Karpas-422 (cell line): ENCODE measurements around the gene H1-8. TPM values are rescaled to one million over a fixed set of nuclear protein-coding genes. Genes with fewer than 3 reads are reported as not detected.

Experiments used
- DNase-seq: peaks from one replicate; pipeline ENCODE4 v3.0.0-alpha.2; 2015
- H2AFZ ChIP-seq: fragments of 200-600 bp; sonication (generic); 2 replicates; pipeline ENCODE4 v1.6.1; 2014; ENCODE audit warnings: antibody characterized with exemption, low read length, mixed read lengths
- H3K27ac ChIP-seq: fragments of 200-600 bp; sonication (generic); 2 replicates; pipeline ENCODE4 v1.5.1; 2014; ENCODE audit warnings: mild to moderate bottlenecking, low read length, moderate library complexity
- H3K27me3 ChIP-seq: fragments of 200-600 bp; sonication (generic); 2 replicates; pipeline ENCODE4 v1.6.1; 2014; ENCODE audit warnings: low read length, mixed read lengths
- H3K36me3 ChIP-seq: fragments of 200-600 bp; sonication (generic); 2 replicates; pipeline ENCODE4 v1.6.1; 2014; ENCODE audit warnings: low read length, mixed read lengths; ENCODE audit not compliant: insufficient read depth
- H3K4me1 ChIP-seq: fragments of 200-600 bp; sonication (generic); 2 replicates; pipeline ENCODE4 v1.6.1; 2014; ENCODE audit warnings: mild to moderate bottlenecking, low read length, mixed read lengths
- H3K4me2 ChIP-seq: fragments of 200-600 bp; sonication (generic); 2 replicates; pipeline ENCODE4 v1.6.1; 2014; ENCODE audit warnings: low read length, low read depth, mild to moderate bottlenecking; ENCODE audit not compliant: poor library complexity, severe bottlenecking
- H3K4me3 ChIP-seq: fragments of 200-600 bp; sonication (generic); 2 replicates; pipeline ENCODE4 v1.5.1; 2014; ENCODE audit warnings: mild to moderate bottlenecking, antibody characterized with exemption, low read length, mixed read lengths
- H3K79me2 ChIP-seq: fragments of 200-600 bp; sonication (generic); 2 replicates; pipeline ENCODE4 v1.6.1; 2014; ENCODE audit warnings: mild to moderate bottlenecking, low read length, mixed read lengths
- H3K9ac ChIP-seq: fragments of 200-600 bp; sonication (generic); 2 replicates; pipeline ENCODE4 v1.6.0; 2014; ENCODE audit warnings: low read length
- H3K9me2 ChIP-seq: fragments of 200-600 bp; sonication (generic), shearing (Covaris generic); replicated peaks from 2 replicates; pipeline ENCODE4 v1.6.0; 2014; ENCODE audit warnings: mild to moderate bottlenecking, low read length, moderate library complexity; ENCODE audit not compliant: insufficient read depth
- H3K9me3 ChIP-seq: fragments of 300-700, 200-600 bp; sonication (generic); 2 replicates; pipeline ENCODE4 v1.6.1; 2014; ENCODE audit warnings: low read length, mixed read lengths
- H4K20me1 ChIP-seq: fragments of 200-600 bp; sonication (generic); 2 replicates; pipeline ENCODE4 v1.6.1; 2014; ENCODE audit warnings: mild to moderate bottlenecking, antibody characterized with exemption, low read length, low read depth; ENCODE audit not compliant: insufficient read depth
- total RNA-seq: library from RNA; depleted of rRNA; stranded (reverse); fragments of >200 nt; shearing (Covaris generic); gene quantifications from 2 replicates; pipeline ENCODE4 v1.2.3, GENCODE V29; 2014; ENCODE audit warnings: low replicate concordance

Gene H1-8
- total RNA-seq, 1 experiment from 2014 or later, result not detected

DNA sequence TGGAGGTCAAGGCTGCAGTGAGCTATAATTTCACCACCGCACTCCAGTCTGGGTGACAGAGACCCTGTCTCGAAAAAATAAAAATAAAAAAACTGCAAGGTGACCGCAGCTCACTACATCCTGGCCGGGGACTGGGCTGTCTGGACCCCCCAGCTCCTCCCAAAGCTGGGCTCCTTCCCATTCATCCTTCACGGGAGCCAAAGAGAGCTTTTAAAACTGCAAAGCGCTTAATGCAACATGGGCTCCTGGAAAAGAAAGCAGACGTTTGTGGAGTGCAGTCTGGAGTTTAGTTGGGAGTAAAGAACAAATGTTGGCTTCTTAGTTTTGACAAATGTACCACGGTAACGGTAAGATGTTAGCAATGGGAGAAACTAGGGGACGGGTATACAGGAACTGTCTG lies 51.4 kb downstream of the H1-8 start:
- no peaks in the 10 kb centered on the region; the same call in 1 of the 2 replicates for H4K20me1 ChIP-seq
- H3K27me3 ChIP-seq, result no peaks in the 10 kb centered on the region
- H3K9me3 ChIP-seq, result no peaks in the 10 kb centered on the region
- DNase-seq, result no peak
- H2AFZ ChIP-seq, result no peak overlapping the region
- no peaks in the 10 kb centered on the region for H3K79me2 ChIP-seq
- H3K4me2 ChIP-seq, result no peak overlapping the region
- H3K4me3 ChIP-seq, result no peak overlapping the region
- H3K36me3 ChIP-seq, result no peaks in the 10 kb centered on the region
- no peak overlapping the region for H3K27ac ChIP-seq
- no peak overlapping the region for H3K9ac ChIP-seq
- H3K9me2 ChIP-seq, result no peaks in the 10 kb centered on the region
- peaks cover 12% of the 10 kb centered on the region; the same call in 1 of the 2 replicates for H3K4me1 ChIP-seq

GRCh38 chr3:129594907-129595390 lies 52.0 kb downstream of the H1-8 start:
- DNase-seq, result no peak
- Histone ChIP-seq H2AFZ (no peak overlapping the region), H3K9me2 (no peaks in the 10 kb centered on the region), H3K36me3 (no peaks in the 10 kb centered on the region), H3K4me1 (peaks cover 12% of the 10 kb centered on the region; the same call in 1 of the 2 replicates), H4K20me1 (no peaks in the 10 kb centered on the region; the same call in 1 of the 2 replicates), H3K9me3 (no peaks in the 10 kb centered on the region), H3K4me2 (no peak overlapping the region), H3K9ac (no peak overlapping the region), H3K79me2 (no peaks in the 10 kb centered on the region), H3K27me3 (no peaks in the 10 kb centered on the region), H3K27ac (no peak overlapping the region), H3K4me3 (no peak overlapping the region)

DNA sequence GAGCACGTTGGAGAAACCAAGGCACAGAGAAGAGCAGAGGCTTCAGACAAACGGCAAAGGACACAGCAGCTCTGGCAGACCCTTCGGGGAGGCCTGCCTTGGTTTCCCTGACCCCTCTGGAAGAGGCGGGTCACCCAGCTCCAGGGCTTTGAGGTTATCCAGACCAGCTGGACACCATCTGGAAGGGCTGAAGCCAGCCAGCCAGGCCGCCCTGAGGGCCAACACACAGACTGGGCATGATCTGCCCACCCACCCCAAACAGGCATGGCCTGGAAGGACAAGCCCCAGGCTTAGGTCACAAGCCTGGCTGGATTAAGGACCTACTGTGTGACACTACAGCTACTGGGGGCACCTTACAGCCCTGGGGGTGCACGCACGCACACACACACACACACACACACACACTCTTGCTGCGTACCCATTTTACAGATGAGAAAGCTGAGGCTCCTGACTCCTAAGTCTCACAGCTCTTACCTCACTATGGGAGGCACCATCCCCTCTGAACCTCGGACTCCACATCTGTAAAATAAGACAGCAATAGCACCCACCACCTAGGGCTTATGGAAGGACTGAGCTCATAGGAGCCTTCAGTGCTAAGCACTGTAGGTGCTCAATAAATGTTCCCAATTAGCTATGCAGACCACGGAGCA lies 52.7 kb downstream of the H1-8 start:
- no peak for DNase-seq
- Histone ChIP-seq H3K9ac (no peak overlapping the region), H3K9me3 (no peaks in the 10 kb centered on the region), H4K20me1 (no peaks in the 10 kb centered on the region; the same call in 1 of the 2 replicates), H2AFZ (no peak overlapping the region), H3K4me1 (peaks cover 12% of the 10 kb centered on the region; the same call in 1 of the 2 replicates), H3K27me3 (no peaks in the 10 kb centered on the region), H3K9me2 (no peaks in the 10 kb centered on the region), H3K27ac (no peak overlapping the region), H3K4me2 (no peak overlapping the region), H3K4me3 (no peak overlapping the region), H3K79me2 (no peaks in the 10 kb centered on the region), H3K36me3 (no peaks in the 10 kb centered on the region)

- Histone ChIP-seq H3K4me2 (no peak overlapping the region), H3K9ac (no peak overlapping the region), H3K9me3 (no peaks in the 10 kb centered on the region), H3K27ac (no peak overlapping the region), H3K27me3 (no peaks in the 10 kb centered on the region), H3K36me3 (no peaks in the 10 kb centered on the region), H3K79me2 (no peaks in the 10 kb centered on the region), H3K4me1 (peaks cover 12% of the 10 kb centered on the region; the same call in 1 of the 2 replicates), H3K9me2 (no peaks in the 10 kb centered on the region), H2AFZ (no peak overlapping the region), H4K20me1 (no peaks in the 10 kb centered on the region; the same call in 1 of the 2 replicates), H3K4me3 (no peak overlapping the region)
- no peak for DNase-seq
Observed at GRCh38 chr3:129596194-129597086, 53.5 kb downstream of the H1-8 start.

GRCh38 chr3:129597087-129597999 lies 54.4 kb downstream of the H1-8 start:
- no peak overlapping the region for H2AFZ ChIP-seq
- no peaks in the 10 kb centered on the region for H3K27me3 ChIP-seq
- H3K9me2 ChIP-seq, result no peaks in the 10 kb centered on the region
- no peaks in the 10 kb centered on the region for H3K9me3 ChIP-seq
- no peak overlapping the region for H3K27ac ChIP-seq
- H3K4me1 ChIP-seq, result peaks cover 5% of the 10 kb centered on the region; the same call in 1 of the 2 replicates
- no peak for DNase-seq
- 0 out of 2 replicates have a peak, but pooled peaks cover 2% of the 10 kb centered on the region for H4K20me1 ChIP-seq
- H3K4me3 ChIP-seq, result no peak overlapping the region
- no peaks in the 10 kb centered on the region for H3K79me2 ChIP-seq
- H3K9ac ChIP-seq, result no peak overlapping the region
- no peak overlapping the region for H3K4me2 ChIP-seq
- H3K36me3 ChIP-seq, result no peaks in the 10 kb centered on the region

- Histone ChIP-seq H3K79me2 (no peaks in the 10 kb centered on the region), H2AFZ (no peak overlapping the region), H4K20me1 (0 out of 2 replicates have a peak, but pooled peaks cover 4% of the 10 kb centered on the region), H3K9ac (no peak overlapping the region), H3K4me1 (no peaks in the 10 kb centered on the region), H3K9me3 (no peaks in the 10 kb centered on the region), H3K27me3 (no peaks in the 10 kb centered on the region), H3K36me3 (no peaks in the 10 kb centered on the region), H3K4me2 (no peak overlapping the region), H3K27ac (no peak overlapping the region), H3K4me3 (no peak overlapping the region), H3K9me2 (no peaks in the 10 kb centered on the region)
- no peak for DNase-seq
Observed at GRCh38 chr3:129598000-129598381, 55.0 kb downstream of the H1-8 start.

DNA sequence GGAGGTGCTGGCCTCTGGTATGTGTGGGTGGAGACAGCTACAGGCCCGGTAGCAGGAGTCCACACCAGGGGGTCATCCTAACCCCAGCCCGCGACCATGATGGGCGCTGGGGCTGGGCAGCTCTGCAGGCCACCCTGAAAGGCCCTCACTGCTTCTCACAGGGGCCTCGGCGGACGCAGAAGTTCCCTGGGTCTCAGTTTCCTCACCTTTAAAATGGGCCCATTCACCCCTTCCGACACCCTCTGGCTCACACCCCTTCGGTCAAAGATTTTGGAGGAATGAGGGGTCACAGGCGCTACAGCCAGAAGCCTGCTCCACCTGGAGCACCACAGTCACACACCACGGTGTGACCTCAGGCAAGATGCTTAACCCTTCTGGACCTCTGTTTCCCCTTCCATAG lies 55.5 kb downstream of the H1-8 start:
- H3K9me3 ChIP-seq, result no peaks in the 10 kb centered on the region
- H3K9me2 ChIP-seq, result no peaks in the 10 kb centered on the region
- no peak overlapping the region for H2AFZ ChIP-seq
- H3K27ac ChIP-seq, result no peak overlapping the region
- H3K4me2 ChIP-seq, result no peak overlapping the region
- H3K4me1 ChIP-seq, result no peaks in the 10 kb centered on the region
- H3K9ac ChIP-seq, result no peak overlapping the region
- no peaks in the 10 kb centered on the region for H3K79me2 ChIP-seq
- no peak overlapping the region for H3K4me3 ChIP-seq
- no peaks in the 10 kb centered on the region for H3K27me3 ChIP-seq
- DNase-seq, result no peak
- 0 out of 2 replicates have a peak, but pooled peaks cover 4% of the 10 kb centered on the region for H4K20me1 ChIP-seq
- no peaks in the 10 kb centered on the region for H3K36me3 ChIP-seq
